Measurements from ENCODE around the gene COPA.
"Not testable (repeated sequence)": the region's sequence is repeated elsewhere in the genome, so short reads cannot be mapped to it uniquely, and the experiment has no call there.

COPA gene

GRCh38 chr1:160342953-160343869, at the start of gene COPA, which contains the start of gene NCSTN:
TSS of gene COPA (minus strand) at chr1:160343250. CDS start at chr1:160343170, 80 bp downstream.
TSS of gene NCSTN (plus strand) at chr1:160343383. CDS start at chr1:160343397, 14 bp downstream.
- H3K9me3 ChIP-seq (ENCODE audit: low read length) = no peaks in the 10 kb centered on the region
- H3K4me3 ChIP-seq (ENCODE audit: low read length) = peak within 1 kb of the TSS; percentile 95
- peaks cover 34% of the 10 kb centered on the region for H3K36me3 ChIP-seq (ENCODE audit: insufficient read depth, low read length)
- peak within 1 kb of the TSS; percentile 11 for H2AFZ ChIP-seq (ENCODE audit: low read depth, low read length)
- H3K4me1 ChIP-seq (ENCODE audit: insufficient read depth, low read length) = peaks cover 26% of the 10 kb centered on the region
- H3K27me3 ChIP-seq (ENCODE audit: insufficient read depth, low read length) = no peaks in the 10 kb centered on the region

GRCh38 chr1:160388406-160388805, 45.4 kb upstream of the COPA start:
- H2AFZ ChIP-seq (ENCODE audit: low read depth, low read length); H3K9me3 ChIP-seq (ENCODE audit: low read length); H3K36me3 ChIP-seq (ENCODE audit: insufficient read depth, low read length); H3K27me3 ChIP-seq (ENCODE audit: insufficient read depth, low read length); H3K4me1 ChIP-seq (ENCODE audit: insufficient read depth, low read length); H3K4me3 ChIP-seq (ENCODE audit: low read length): not testable (repeated sequence)

GRCh38 chr1:160384812-160385211, 41.8 kb upstream of the COPA start:
- H3K27me3 ChIP-seq (ENCODE audit: insufficient read depth, low read length); H3K36me3 ChIP-seq (ENCODE audit: insufficient read depth, low read length); H3K4me1 ChIP-seq (ENCODE audit: insufficient read depth, low read length); H3K4me3 ChIP-seq (ENCODE audit: low read length); H2AFZ ChIP-seq (ENCODE audit: low read depth, low read length); H3K9me3 ChIP-seq (ENCODE audit: low read length): not testable (repeated sequence)

GRCh38 chr1:160377585-160378206, 34.6 kb upstream of the COPA start:
- no peak overlapping the region for H3K4me3 ChIP-seq (ENCODE audit: low read length)

GRCh38 chr1:160376525-160377131, 33.6 kb upstream of the COPA start:
- Histone ChIP-seq H3K36me3 (ENCODE audit: insufficient read depth, low read length) (no peaks in the 10 kb centered on the region), H3K9me3 (ENCODE audit: low read length) (no peaks in the 10 kb centered on the region), H2AFZ (ENCODE audit: low read depth, low read length) (peak overlapping the region; percentile 6), H3K4me1 (ENCODE audit: insufficient read depth, low read length) (peaks cover 33% of the 10 kb centered on the region), H3K27me3 (ENCODE audit: insufficient read depth, low read length) (no peaks in the 10 kb centered on the region), H3K4me3 (ENCODE audit: low read length) (peak overlapping the region; percentile 20)

More at GRCh38 chr1:160377585-160378206, 34.6 kb upstream of the COPA start:
- Histone ChIP-seq H3K9me3 (ENCODE audit: low read length) (no peaks in the 10 kb centered on the region), H3K27me3 (ENCODE audit: insufficient read depth, low read length) (no peaks in the 10 kb centered on the region), H2AFZ (ENCODE audit: low read depth, low read length) (no peak overlapping the region), H3K4me1 (ENCODE audit: insufficient read depth, low read length) (peaks cover 33% of the 10 kb centered on the region), H3K36me3 (ENCODE audit: insufficient read depth, low read length) (no peaks in the 10 kb centered on the region)

- peak overlapping the region; percentile 6 for H2AFZ ChIP-seq (ENCODE audit: low read depth, low read length)
- peaks cover 33% of the 10 kb centered on the region for H3K4me1 ChIP-seq (ENCODE audit: insufficient read depth, low read length)
- no peaks in the 10 kb centered on the region for H3K27me3 ChIP-seq (ENCODE audit: insufficient read depth, low read length)
- H3K4me3 ChIP-seq (ENCODE audit: low read length) = peak overlapping the region; percentile 20
- H3K9me3 ChIP-seq (ENCODE audit: low read length) = no peaks in the 10 kb centered on the region
- no peaks in the 10 kb centered on the region for H3K36me3 ChIP-seq (ENCODE audit: insufficient read depth, low read length)
Measured at GRCh38 chr1:160375788-160376524, 32.9 kb upstream of the COPA start.

GRCh38 chr1:160374306-160375110, 31.5 kb upstream of the COPA start:
- Histone ChIP-seq H3K4me3 (ENCODE audit: low read length) (no peak overlapping the region), H2AFZ (ENCODE audit: low read depth, low read length) (no peak overlapping the region), H3K9me3 (ENCODE audit: low read length) (no peaks in the 10 kb centered on the region), H3K4me1 (ENCODE audit: insufficient read depth, low read length) (peaks cover 33% of the 10 kb centered on the region), H3K27me3 (ENCODE audit: insufficient read depth, low read length) (no peaks in the 10 kb centered on the region), H3K36me3 (ENCODE audit: insufficient read depth, low read length) (no peaks in the 10 kb centered on the region)

GRCh38 chr1:160373696-160374095, 30.6 kb upstream of the COPA start:
- no peak overlapping the region for H3K4me3 ChIP-seq (ENCODE audit: low read length)

GRCh38 chr1:160371756-160372155, 28.7 kb upstream of the COPA start:
- H3K4me3 ChIP-seq (ENCODE audit: low read length) = no peak overlapping the region
- peaks cover 24% of the 10 kb centered on the region for H3K4me1 ChIP-seq (ENCODE audit: insufficient read depth, low read length)
- H3K27me3 ChIP-seq (ENCODE audit: insufficient read depth, low read length) = no peaks in the 10 kb centered on the region
- no peaks in the 10 kb centered on the region for H3K36me3 ChIP-seq (ENCODE audit: insufficient read depth, low read length)
- H3K9me3 ChIP-seq (ENCODE audit: low read length) = no peaks in the 10 kb centered on the region
- no peak overlapping the region for H2AFZ ChIP-seq (ENCODE audit: low read depth, low read length)

More at GRCh38 chr1:160373696-160374095, 30.6 kb upstream of the COPA start:
- no peaks in the 10 kb centered on the region for H3K36me3 ChIP-seq (ENCODE audit: insufficient read depth, low read length)
- H3K4me1 ChIP-seq (ENCODE audit: insufficient read depth, low read length) = peaks cover 33% of the 10 kb centered on the region
- H3K27me3 ChIP-seq (ENCODE audit: insufficient read depth, low read length) = no peaks in the 10 kb centered on the region
- H3K9me3 ChIP-seq (ENCODE audit: low read length) = no peaks in the 10 kb centered on the region
- H2AFZ ChIP-seq (ENCODE audit: low read depth, low read length) = no peak overlapping the region

GRCh38 chr1:160371346-160371631, 28.2 kb upstream of the COPA start:
- Histone ChIP-seq H3K4me3 (ENCODE audit: low read length) (no peak overlapping the region), H2AFZ (ENCODE audit: low read depth, low read length) (no peak overlapping the region), H3K9me3 (ENCODE audit: low read length) (no peaks in the 10 kb centered on the region), H3K27me3 (ENCODE audit: insufficient read depth, low read length) (no peaks in the 10 kb centered on the region), H3K4me1 (ENCODE audit: insufficient read depth, low read length) (peaks cover 23% of the 10 kb centered on the region), H3K36me3 (ENCODE audit: insufficient read depth, low read length) (no peaks in the 10 kb centered on the region)

- no peaks in the 10 kb centered on the region for H3K36me3 ChIP-seq (ENCODE audit: insufficient read depth, low read length)
- H3K4me1 ChIP-seq (ENCODE audit: insufficient read depth, low read length) = peaks cover 23% of the 10 kb centered on the region
- H3K4me3 ChIP-seq (ENCODE audit: low read length) = no peak overlapping the region
- no peaks in the 10 kb centered on the region for H3K9me3 ChIP-seq (ENCODE audit: low read length)
- no peak overlapping the region for H2AFZ ChIP-seq (ENCODE audit: low read depth, low read length)
- no peaks in the 10 kb centered on the region for H3K27me3 ChIP-seq (ENCODE audit: insufficient read depth, low read length)
Measured at GRCh38 chr1:160370561-160371345, 27.7 kb upstream of the COPA start.

GRCh38 chr1:160369087-160369486, 26.0 kb upstream of the COPA start:
- H3K36me3 ChIP-seq (ENCODE audit: insufficient read depth, low read length) = no peaks in the 10 kb centered on the region
- no peaks in the 10 kb centered on the region for H3K27me3 ChIP-seq (ENCODE audit: insufficient read depth, low read length)
- peaks cover 9% of the 10 kb centered on the region for H3K4me1 ChIP-seq (ENCODE audit: insufficient read depth, low read length)
- no peaks in the 10 kb centered on the region for H3K9me3 ChIP-seq (ENCODE audit: low read length)
- no peak overlapping the region for H2AFZ ChIP-seq (ENCODE audit: low read depth, low read length)
- H3K4me3 ChIP-seq (ENCODE audit: low read length) = peak overlapping the region; percentile 46
